Activated CD4-positive, alpha-beta memory T cell treated with anti-CD3 and anti-CD28 coated beads for 36 hours (primary cell): ENCODE measurements around the gene KIF2A. TPM values are rescaled to one million over a fixed set of nuclear protein-coding genes. Genes with fewer than 3 reads are reported as not detected.

Experiments used
- CTCF ChIA-PET: fragments of 350-600 bp; sonication (Branson Sonifier 250); formaldehyde crosslinking; loops from one replicate; lab custom pipeline; 2021; ENCODE audit warnings: antibody characterized with exemption, inconsistent platforms; lab: Charles Lee
- POLR2A ChIA-PET: fragments of 350-600 bp; sonication (Branson Sonifier 250); formaldehyde crosslinking; loops from one replicate; lab custom pipeline; 2021; ENCODE audit warnings: antibody characterized with exemption; lab: Charles Lee
- DNase-seq: peaks from one replicate; pipeline ENCODE4 v3.0.0-alpha.2; 2020
- H3K27ac Mint-ChIP-seq: one replicate; pipeline ENCODE4 v1.8.0; 2021; ENCODE audit warnings: mixed read lengths
- H3K27me3 Mint-ChIP-seq: one replicate; pipeline ENCODE4 v1.8.0; 2021; ENCODE audit warnings: mixed read lengths
- H3K36me3 Mint-ChIP-seq: one replicate; pipeline ENCODE4 v1.8.0; 2021; ENCODE audit warnings: mixed read lengths
- H3K4me1 Mint-ChIP-seq: one replicate; pipeline ENCODE4 v1.8.0; 2021; ENCODE audit warnings: low read depth, mixed read lengths
- H3K4me3 Mint-ChIP-seq: one replicate; pipeline ENCODE4 v1.8.0; 2021; ENCODE audit warnings: mild to moderate bottlenecking, mixed read lengths
- H3K9me3 Mint-ChIP-seq: one replicate; pipeline ENCODE4 v1.8.0; 2021; ENCODE audit warnings: mixed read lengths
- intact Hi-C: fragments of 100-400 bp; cut with micrococcal nuclease; formaldehyde crosslinking; loops from one replicate; pipeline ENCODE4 v1.15.1; 2023
- total RNA-seq, 2 experiments: library from RNA; stranded (reverse); gene quantifications; one replicate each; pipeline ENCODE4 v1.2.3, GENCODE V29; 2021

Gene KIF2A
- total RNA-seq, 2 experiments from 2014 or later = 209 TPM

DNA sequence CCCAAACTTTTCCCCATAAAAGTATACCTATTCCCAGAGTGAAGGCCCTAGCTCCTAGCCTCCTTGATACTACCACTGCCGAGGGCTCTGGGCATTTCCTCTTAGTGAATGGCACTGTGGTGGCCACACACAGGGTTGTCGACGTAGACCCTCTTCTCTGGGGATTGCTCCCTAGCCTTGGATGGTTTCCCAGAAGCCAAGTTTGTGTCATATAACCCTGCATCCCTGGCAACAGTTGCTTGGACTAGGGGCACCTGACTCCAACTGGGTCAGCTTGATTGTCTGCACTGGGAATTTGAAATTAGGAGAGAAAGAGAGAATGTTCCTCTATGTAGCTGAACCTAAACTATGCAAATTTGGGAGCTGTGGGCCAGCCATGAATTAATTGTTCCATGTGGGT lies 32.3 kb upstream of the KIF2A start:
- POLR2A ChIA-PET = no interaction called here

DNA sequence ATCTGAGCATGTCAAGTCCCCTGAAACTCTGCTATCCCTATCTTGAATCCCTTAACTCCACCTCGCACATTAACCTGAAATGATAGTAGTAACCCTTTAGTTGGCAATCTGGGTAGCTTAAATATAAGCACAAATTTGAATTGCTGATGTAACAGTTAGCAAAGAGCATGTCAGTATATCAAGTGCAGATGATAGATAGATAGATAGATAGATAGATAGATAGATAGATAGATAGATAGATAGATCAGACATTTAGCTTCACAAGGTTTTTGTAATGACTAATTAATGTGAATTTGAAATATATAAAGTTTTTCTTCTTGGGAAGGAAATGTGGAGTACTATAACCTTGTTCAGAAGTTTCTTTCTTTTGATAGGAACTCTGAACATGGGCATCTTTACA lies 30.4 kb upstream of the KIF2A start:
- no peaks in the 10 kb centered on the region for H3K27me3 Mint-ChIP-seq
- no peak overlapping the region for H3K27ac Mint-ChIP-seq
- intact Hi-C loops = no loop called here
- ChIA-PET POLR2A (no interaction called here), CTCF (interaction anchor here (0.6 kb wide), 1 partner anchor 51 kb away, joined by 3 read pairs; no protein-coding TSS in a partner anchor)
- no peaks in the 10 kb centered on the region for H3K9me3 Mint-ChIP-seq
- H3K4me1 Mint-ChIP-seq = peaks cover 12% of the 10 kb centered on the region
- no peak overlapping the region for H3K4me3 Mint-ChIP-seq
- H3K36me3 Mint-ChIP-seq = no peaks in the 10 kb centered on the region
- DNase-seq = no peak

More for the DNA sequence above, 32.3 kb upstream of the KIF2A start:
- no peak overlapping the region for H3K27ac Mint-ChIP-seq
- H3K27me3 Mint-ChIP-seq = no peaks in the 10 kb centered on the region
- no peaks in the 10 kb centered on the region for H3K36me3 Mint-ChIP-seq
- H3K9me3 Mint-ChIP-seq = no peaks in the 10 kb centered on the region
- H3K4me3 Mint-ChIP-seq = no peak overlapping the region
- intact Hi-C loops = no loop called here
- H3K4me1 Mint-ChIP-seq = peaks cover 17% of the 10 kb centered on the region
- CTCF ChIA-PET = interaction anchor here (0.9 kb wide), 1 partner anchor 67 kb away, joined by 3 read pairs; no protein-coding TSS in a partner anchor
- DNase-seq = no peak

DNA sequence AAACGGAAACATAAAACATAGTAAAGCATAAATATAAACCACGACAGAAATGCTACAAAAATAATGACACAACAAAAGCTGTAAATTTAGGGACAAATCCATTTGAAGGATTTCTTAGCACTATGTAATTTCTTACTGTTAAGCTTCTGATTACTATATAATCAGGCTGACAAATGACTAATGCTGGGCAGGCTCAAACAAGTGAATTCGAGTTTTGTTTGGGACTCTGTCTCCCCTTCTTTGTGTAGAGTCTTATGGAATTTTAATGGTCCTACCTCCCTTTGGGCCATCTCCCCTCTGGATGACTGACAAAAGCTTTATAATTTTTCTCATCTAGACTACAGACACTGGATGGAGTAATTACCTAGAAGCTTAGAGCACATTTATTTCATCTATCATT lies 24.6 kb upstream of the KIF2A start:
- peaks cover 4% of the 10 kb centered on the region for H3K36me3 Mint-ChIP-seq
- CTCF ChIA-PET = interaction anchor here (0.6 to 0.9 kb wide), 2 partner anchors 57 to 258 kb away, joined by 3 to 4 read pairs; no protein-coding TSS in a partner anchor
- H3K9me3 Mint-ChIP-seq = no peaks in the 10 kb centered on the region
- H3K4me3 Mint-ChIP-seq = no peak overlapping the region
- POLR2A ChIA-PET = no interaction called here
- H3K4me1 Mint-ChIP-seq = peaks cover 44% of the 10 kb centered on the region
- H3K27ac Mint-ChIP-seq = no peak overlapping the region
- H3K27me3 Mint-ChIP-seq = no peaks in the 10 kb centered on the region
- no peak for DNase-seq
- intact Hi-C loops = no loop called here

DNA sequence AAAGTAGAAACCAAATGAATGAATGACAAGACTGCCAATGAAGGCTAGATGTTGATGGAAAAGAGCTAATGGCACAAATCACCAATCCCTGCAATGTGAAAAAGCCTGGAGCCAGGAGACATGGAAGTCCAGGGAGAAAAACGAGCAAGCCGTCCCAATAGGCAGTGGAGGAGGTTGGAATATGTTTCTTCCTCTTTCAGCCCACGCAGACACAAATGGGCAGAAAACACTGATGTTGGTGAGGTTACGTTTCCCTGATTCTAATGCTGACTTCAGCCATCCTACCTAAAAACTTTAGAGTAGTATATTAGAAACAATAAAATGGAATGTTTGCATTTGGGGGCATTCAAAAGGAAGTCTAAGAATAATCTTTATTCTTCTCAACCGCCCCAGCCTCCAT lies 23.9 kb upstream of the KIF2A start:
- H3K27ac Mint-ChIP-seq = no peak overlapping the region
- CTCF ChIA-PET = no interaction called here
- H3K4me1 Mint-ChIP-seq = peaks cover 46% of the 10 kb centered on the region
- H3K36me3 Mint-ChIP-seq = peaks cover 4% of the 10 kb centered on the region
- no peak for DNase-seq
- H3K9me3 Mint-ChIP-seq = no peaks in the 10 kb centered on the region
- intact Hi-C loops = no loop called here
- no peaks in the 10 kb centered on the region for H3K27me3 Mint-ChIP-seq
- H3K4me3 Mint-ChIP-seq = no peak overlapping the region
- POLR2A ChIA-PET = no interaction called here

DNA sequence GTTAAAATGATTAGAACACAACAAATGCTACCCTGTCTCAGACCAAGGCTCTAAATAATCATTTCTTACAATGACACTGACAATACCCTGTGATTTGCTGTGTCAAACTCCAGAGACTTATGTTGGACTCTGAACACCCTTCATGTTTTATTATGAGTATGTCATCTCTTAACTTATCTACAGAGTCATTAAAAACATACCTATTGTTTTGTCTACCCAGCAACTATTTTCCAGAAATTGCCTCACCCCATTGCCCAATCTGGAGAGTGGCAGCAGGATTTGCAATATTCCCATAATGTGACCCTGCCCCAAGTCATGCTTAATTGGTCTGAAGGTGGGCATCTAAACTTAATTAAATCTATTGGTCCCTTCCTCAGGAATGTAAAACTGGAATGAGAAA lies 23.0 kb upstream of the KIF2A start:
- intact Hi-C loops = no loop called here
- Mint-ChIP-seq H3K27ac (no peak overlapping the region), H3K4me1 (peaks cover 50% of the 10 kb centered on the region), H3K36me3 (peaks cover 4% of the 10 kb centered on the region), H3K4me3 (no peak overlapping the region), H3K27me3 (no peaks in the 10 kb centered on the region), H3K9me3 (no peaks in the 10 kb centered on the region)
- ChIA-PET CTCF (no interaction called here), POLR2A (no interaction called here)
- no peak for DNase-seq

DNA sequence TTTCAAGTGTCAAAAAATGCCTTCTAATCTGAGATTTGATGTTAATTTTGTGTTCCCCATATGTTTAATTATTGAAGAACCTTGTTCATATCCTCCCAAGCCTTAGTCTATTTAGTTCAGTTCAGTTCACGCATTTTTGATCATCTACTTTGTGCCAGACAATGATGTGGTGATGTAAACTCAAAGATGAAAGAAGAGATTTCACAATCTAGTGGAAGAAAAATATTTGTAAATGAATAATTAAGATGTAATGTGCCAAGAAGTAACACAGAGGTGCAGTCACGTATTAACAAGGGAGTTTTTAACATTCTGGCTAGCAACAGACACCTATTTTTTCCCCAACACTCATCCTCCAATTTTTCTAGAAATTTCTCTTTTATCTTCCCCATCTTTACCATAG lies 22.1 kb upstream of the KIF2A start:
- ChIA-PET CTCF (interaction anchor here (1.8 to 2.2 kb wide), 3 partner anchors 22 to 69 kb away, joined by 7 to 16 read pairs (median 12); partner anchors contain the start of gene KIF2A), POLR2A (interaction anchor here (1.7 kb wide), 1 partner anchor 16 kb away, joined by 8 read pairs; no protein-coding TSS in a partner anchor)
- DNase-seq = no peak
- Mint-ChIP-seq H3K4me1 (peaks cover 58% of the 10 kb centered on the region), H3K27me3 (no peaks in the 10 kb centered on the region), H3K27ac (peak overlapping the region; percentile 98), H3K36me3 (peaks cover 4% of the 10 kb centered on the region), H3K9me3 (no peaks in the 10 kb centered on the region), H3K4me3 (no peak overlapping the region)
- intact Hi-C loops = loop anchor here (2.0 kb wide), 3 partner anchors 45 to 119 kb away; partner anchors contain the start of gene DIMT1

DNA sequence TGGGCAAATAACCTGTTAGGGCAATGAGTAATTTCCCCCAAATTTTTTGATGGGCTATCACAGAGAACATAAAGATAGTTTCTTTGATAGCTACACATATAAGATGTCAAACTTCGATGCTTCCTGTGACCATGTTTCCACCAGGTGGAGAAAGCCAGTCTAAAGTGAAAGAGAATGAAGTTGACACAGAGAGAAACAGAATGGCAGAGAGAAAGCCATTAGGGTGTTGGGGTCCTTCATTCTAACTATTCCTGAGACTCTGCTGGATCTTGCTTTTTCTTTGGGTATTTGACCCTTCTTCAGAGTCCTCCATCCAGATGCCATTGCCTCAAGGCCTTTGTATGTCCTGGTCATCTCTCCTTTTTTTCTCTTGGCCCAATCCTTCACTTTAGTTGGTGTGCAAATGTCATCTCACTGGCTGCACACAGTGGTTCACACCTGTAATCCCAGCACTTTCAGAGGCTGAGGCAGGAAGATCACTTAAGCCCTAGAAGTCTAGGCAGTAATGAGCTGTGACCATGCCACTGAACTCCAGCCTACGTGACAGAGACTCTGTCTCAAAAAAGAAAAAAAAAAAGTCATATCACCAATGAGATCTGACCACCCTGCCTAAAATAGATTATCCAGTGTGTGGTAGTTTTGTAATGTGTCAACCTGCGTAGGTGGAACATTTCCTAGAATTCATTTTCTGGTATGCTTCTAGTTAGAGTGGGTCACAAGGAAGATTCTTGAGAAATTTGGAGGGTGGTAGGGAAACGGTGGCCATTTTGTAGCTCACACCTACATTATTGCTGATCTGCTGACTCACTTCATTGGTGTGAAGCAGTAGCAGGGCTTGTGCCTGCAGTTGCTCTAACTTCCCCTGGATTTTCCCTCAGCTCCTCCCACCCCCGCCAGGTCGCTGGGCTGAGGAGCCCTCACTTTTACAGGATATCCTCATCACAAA lies 20.8 kb upstream of the KIF2A start:
- ChIA-PET POLR2A (interaction anchor here (0.8 to 2.2 kb wide), 13 partner anchors 12 to 128 kb away, joined by 3 to 38 read pairs (median 6); partner anchors contain the start of genes DIMT1, IPO11 and KIF2A), CTCF (interaction anchor here (0.7 to 2.2 kb wide), 16 partner anchors 12 to 118 kb away, joined by 3 to 16 read pairs (median 4); partner anchors contain the start of genes DIMT1 and KIF2A)
- intact Hi-C loops = loop anchor here (1.0 to 5.0 kb wide), 10 partner anchors 17 to 953 kb away; partner anchors contain the start of genes DIMT1 and ZSWIM6
- peak; percentile 85 for DNase-seq
- Mint-ChIP-seq H3K9me3 (no peaks in the 10 kb centered on the region), H3K27me3 (no peaks in the 10 kb centered on the region), H3K27ac (peak overlapping the region; percentile 98), H3K4me3 (peak overlapping the region; percentile 36), H3K36me3 (peaks cover 4% of the 10 kb centered on the region), H3K4me1 (peaks cover 72% of the 10 kb centered on the region)

DNA sequence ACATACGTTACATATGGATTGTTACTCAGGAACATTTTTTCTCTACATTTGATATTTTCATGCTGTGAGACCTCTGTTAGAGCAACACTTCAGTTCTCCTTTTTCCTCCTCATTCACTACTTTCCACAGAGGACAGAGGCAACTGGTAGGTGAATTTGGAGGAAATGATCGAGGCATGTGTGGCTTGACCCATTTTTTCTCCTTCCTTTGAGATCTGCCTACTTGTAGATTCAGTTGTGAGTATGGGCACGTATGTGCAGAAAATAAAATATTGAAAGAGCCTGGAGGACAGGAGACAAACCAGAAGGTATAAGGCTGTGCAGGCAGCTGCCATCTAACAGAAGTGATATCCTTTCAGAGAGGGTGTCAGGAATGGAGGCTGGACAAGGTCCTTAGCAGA lies 19.2 kb upstream of the KIF2A start:
- DNase-seq = no peak
- POLR2A ChIA-PET = interaction anchor here (1.3 to 2.6 kb wide), 3 partner anchors 19 to 25 kb away, joined by 4 to 21 read pairs (median 8); partner anchors contain the start of gene KIF2A
- Mint-ChIP-seq H3K27me3 (no peaks in the 10 kb centered on the region), H3K27ac (peak overlapping the region; percentile 98), H3K4me3 (peak overlapping the region; percentile 4), H3K36me3 (peaks cover 4% of the 10 kb centered on the region), H3K9me3 (no peaks in the 10 kb centered on the region), H3K4me1 (peaks cover 84% of the 10 kb centered on the region)
- intact Hi-C loops = loop anchor here (5.0 kb wide), 1 partner anchor 955 kb away; the partner anchor contains the start of gene ZSWIM6
- CTCF ChIA-PET = no interaction called here

DNA sequence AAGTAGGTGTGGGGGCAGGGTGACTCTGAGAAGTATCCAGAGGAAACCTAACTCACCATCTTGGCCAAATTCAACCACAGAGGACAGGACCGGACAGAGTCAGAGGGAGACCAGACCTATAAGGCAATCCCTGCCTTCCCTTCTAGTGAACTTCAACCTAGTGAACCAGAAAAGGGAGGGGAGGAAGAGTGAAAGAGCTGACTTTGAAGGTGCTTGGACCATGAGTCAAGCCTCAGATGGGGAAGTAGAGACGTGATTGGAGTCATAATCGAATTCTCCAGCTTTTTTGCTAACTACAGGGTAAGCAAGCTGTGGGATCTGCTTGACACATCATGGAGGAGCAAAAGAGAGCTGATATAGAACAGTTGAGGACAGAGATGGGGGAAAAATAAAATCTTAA lies 18.8 kb upstream of the KIF2A start:
- H3K27me3 Mint-ChIP-seq = no peaks in the 10 kb centered on the region
- intact Hi-C loops = loop anchor here (5.0 kb wide), 1 partner anchor 955 kb away; the partner anchor contains the start of gene ZSWIM6
- peaks cover 6% of the 10 kb centered on the region for H3K36me3 Mint-ChIP-seq
- peak overlapping the region; percentile 4 for H3K4me3 Mint-ChIP-seq
- H3K27ac Mint-ChIP-seq = peak overlapping the region; percentile 98
- ChIA-PET POLR2A (interaction anchor here (1.3 to 2.6 kb wide), 3 partner anchors 19 to 24 kb away, joined by 4 to 21 read pairs (median 8); partner anchors contain the start of gene KIF2A), CTCF (interaction anchor here (1.3 to 1.7 kb wide), 2 partner anchors 18 to 63 kb away, joined by 7 to 8 read pairs; partner anchors contain the start of gene KIF2A)
- no peak for DNase-seq
- H3K9me3 Mint-ChIP-seq = no peaks in the 10 kb centered on the region
- peaks cover 88% of the 10 kb centered on the region for H3K4me1 Mint-ChIP-seq

DNA sequence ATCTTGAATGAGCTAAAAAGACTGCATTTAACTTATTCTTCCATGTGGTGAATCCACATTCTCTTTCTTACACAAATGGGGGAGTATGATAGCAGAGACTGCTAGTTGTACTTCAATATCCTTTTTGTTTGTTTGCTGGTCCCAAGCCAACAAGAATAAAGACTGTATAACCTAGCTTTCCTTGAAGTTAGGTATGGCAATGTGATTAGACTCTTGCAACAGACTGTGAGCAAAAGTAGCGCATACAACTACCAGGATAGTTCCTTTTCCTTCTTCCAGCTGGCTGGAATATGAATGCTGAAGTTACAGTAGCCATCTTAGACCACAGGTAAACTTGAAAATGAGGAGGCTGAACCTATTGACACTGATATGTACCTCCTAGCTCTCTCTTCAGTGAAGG lies 17.9 kb upstream of the KIF2A start:
- intact Hi-C loops = loop anchor here (5.0 kb wide), 1 partner anchor 956 kb away; the partner anchor contains the start of gene ZSWIM6
- H3K27ac Mint-ChIP-seq = peak overlapping the region; percentile 98
- H3K4me3 Mint-ChIP-seq = no peak overlapping the region
- peaks cover 12% of the 10 kb centered on the region for H3K36me3 Mint-ChIP-seq
- peaks cover 3% of the 10 kb centered on the region for H3K9me3 Mint-ChIP-seq
- H3K4me1 Mint-ChIP-seq = peaks cover 93% of the 10 kb centered on the region
- ChIA-PET CTCF (interaction anchor here (1.3 to 1.7 kb wide), 2 partner anchors 18 to 64 kb away, joined by 7 to 8 read pairs; partner anchors contain the start of gene KIF2A), POLR2A (interaction anchor here (1.3 to 2.6 kb wide), 2 partner anchors 18 to 21 kb away, joined by 8 to 21 read pairs; partner anchors contain the start of gene KIF2A)
- H3K27me3 Mint-ChIP-seq = no peaks in the 10 kb centered on the region
- no peak for DNase-seq

DNA sequence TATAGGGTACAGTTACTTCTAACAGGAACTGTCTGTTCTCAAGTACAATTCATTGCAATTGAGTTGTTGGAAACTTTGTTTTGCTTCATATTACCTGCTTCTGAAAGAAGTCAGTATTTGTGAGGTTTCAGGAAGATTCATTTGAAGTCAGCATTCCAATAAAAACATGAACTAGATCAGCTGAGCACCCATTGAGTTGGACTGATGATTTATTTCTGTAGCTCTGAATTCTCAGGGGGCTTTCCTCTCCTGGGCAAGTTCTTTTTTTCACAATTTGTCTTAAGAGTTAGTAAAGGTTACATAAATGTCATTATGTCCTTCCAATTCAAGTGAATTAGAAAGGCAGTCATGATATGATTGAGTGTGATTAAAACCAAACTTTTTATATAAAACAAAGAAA lies 16.2 kb upstream of the KIF2A start:
- Mint-ChIP-seq H3K36me3 (peaks cover 12% of the 10 kb centered on the region), H3K4me3 (no peak overlapping the region), H3K4me1 (peaks cover 87% of the 10 kb centered on the region), H3K27ac (peak overlapping the region; percentile 98), H3K27me3 (no peaks in the 10 kb centered on the region), H3K9me3 (peaks cover 6% of the 10 kb centered on the region)
- intact Hi-C loops = loop anchor here (5.0 kb wide), 1 partner anchor 958 kb away; the partner anchor contains the start of gene ZSWIM6
- no peak for DNase-seq
- CTCF ChIA-PET = no interaction called here
- POLR2A ChIA-PET = interaction anchor here (1.3 kb wide), 1 partner anchor 16 kb away, joined by 8 read pairs; the partner anchor contains the start of gene KIF2A
